CD14-positive monocyte (primary cell): Measurements from ENCODE around the gene TSG101. TPM values are rescaled to one million over a fixed set of nuclear protein-coding genes. Genes with fewer than 3 reads are reported as not detected.

Experiments
- DNase-seq, 3 donors: peaks; one replicate each; pipeline ENCODE4 v3.0.0-alpha.2; 2011 to 2022
- H2AFZ ChIP-seq: 2 replicates; pipeline ENCODE4 v1.6.0; 2012; ENCODE audit warnings: mild to moderate bottlenecking, low read depth, low read length, inconsistent platforms; ENCODE audit not compliant: insufficient read depth, poor library complexity, severe bottlenecking
- H3K27ac ChIP-seq, 2 donors: 1 replicate in 1 of 2; 2 replicates in 1 of 2; pipeline ENCODE4 v1.5.1; 2012 to 2013; ENCODE audit warnings: low read length in 2 of 2, control low read depth in 1 of 2, inconsistent platforms in 1 of 2, low read depth in 1 of 2, mild to moderate bottlenecking in 1 of 2
- H3K27me3 ChIP-seq, 2 donors: one replicate each; pipeline versions ENCODE4 v1.6.0 to v1.6.1; 2011 to 2013; ENCODE audit warnings: low read length in 2 of 2; ENCODE audit not compliant: control insufficient read depth in 2 of 2, insufficient read depth in 2 of 2
- H3K36me3 ChIP-seq, 2 donors: replicated peaks in 1 of 2; 1 replicate in 1 of 2; 2 replicates in 1 of 2; pipeline versions ENCODE4 v1.5.1 to v1.6.1; 2012 to 2013; ENCODE audit warnings: low read length in 2 of 2, control low read depth in 1 of 2, inconsistent platforms in 1 of 2, mild to moderate bottlenecking in 1 of 2; ENCODE audit not compliant: insufficient read depth in 2 of 2, control insufficient read depth in 1 of 2
- H3K4me1 ChIP-seq, 2 donors: 1 replicate in 1 of 2; 2 replicates in 1 of 2; pipeline versions ENCODE4 v1.5.1 to v1.6.1; 2012 to 2013; ENCODE audit warnings: low read length in 2 of 2, control low read depth in 1 of 2, inconsistent platforms in 1 of 2, mild to moderate bottlenecking in 1 of 2, moderate library complexity in 1 of 2; ENCODE audit not compliant: insufficient read depth in 2 of 2, control insufficient read depth in 1 of 2
- H3K4me2 ChIP-seq: replicated peaks from 2 replicates; pipeline ENCODE3; 2012; ENCODE audit warnings: low read length, moderate library complexity, mild to moderate bottlenecking; ENCODE audit not compliant: poor library complexity, severe bottlenecking; ENCODE audit errors: extremely low read depth
- H3K4me3 ChIP-seq, 3 experiments: fragments of 200-600 bp in 1 of 3; sonication (generic) in 1 of 3; replicated peaks in 1 of 3; 1 replicate in 2 of 3; 2 replicates in 1 of 3; pipeline ENCODE4 v1.5.1; 2011 to 2013; ENCODE audit warnings: low read length in 3 of 3, mild to moderate bottlenecking in 3 of 3, control low read depth in 2 of 3, low read depth in 2 of 3, inconsistent platforms in 1 of 3, moderate library complexity in 1 of 3
- H3K79me2 ChIP-seq: 2 replicates; pipeline ENCODE4 v1.6.0; 2012; ENCODE audit warnings: mild to moderate bottlenecking, control low read depth, inconsistent platforms, low read length, moderate library complexity; ENCODE audit not compliant: insufficient read depth
- H3K9ac ChIP-seq: 2 replicates; pipeline ENCODE4 v1.6.0; 2017; ENCODE audit warnings: low read length, mild to moderate bottlenecking; ENCODE audit not compliant: insufficient read depth, poor library complexity, severe bottlenecking
- H3K9me3 ChIP-seq, 2 donors: replicated peaks in 1 of 2; 1 replicate in 1 of 2; 2 replicates in 1 of 2; pipeline versions ENCODE4 v1.5.1 to v1.6.1; 2012 to 2013; ENCODE audit warnings: low read length in 2 of 2, control low read depth in 1 of 2; ENCODE audit not compliant: control insufficient read depth in 1 of 2, insufficient read depth in 1 of 2
- H4K20me1 ChIP-seq: 2 replicates; pipeline ENCODE4 v1.6.0; 2012; ENCODE audit warnings: mild to moderate bottlenecking, low read length, control low read depth, moderate library complexity; ENCODE audit not compliant: insufficient read depth
- H3K27ac Mint-ChIP-seq, 7 donors: one replicate each; pipeline ENCODE4 v1.8.0; 2020; ENCODE audit warnings: mild to moderate bottlenecking in 7 of 7, mixed read lengths in 7 of 7, moderate library complexity in 6 of 7, inconsistent platforms in 2 of 7
- H3K27me3 Mint-ChIP-seq, 3 donors: one replicate each; pipeline ENCODE4 v1.8.0; 2021 to 2022; ENCODE audit warnings: low read depth in 3 of 3, mild to moderate bottlenecking in 3 of 3, mixed read lengths in 3 of 3, moderate library complexity in 3 of 3, inconsistent platforms in 1 of 3
- H3K36me3 Mint-ChIP-seq, 2 donors: one replicate each; pipeline ENCODE4 v1.8.0; 2020; ENCODE audit warnings: mixed read lengths in 2 of 2, inconsistent platforms in 1 of 2, mild to moderate bottlenecking in 1 of 2
- H3K4me1 Mint-ChIP-seq: one replicate; pipeline ENCODE4 v1.8.0; 2020; ENCODE audit warnings: mild to moderate bottlenecking, mixed read lengths
- H3K4me3 Mint-ChIP-seq, 2 donors: one replicate each; pipeline ENCODE4 v1.8.0; 2020; ENCODE audit warnings: mild to moderate bottlenecking in 2 of 2, mixed read lengths in 2 of 2, moderate library complexity in 1 of 2
- H3K9me3 Mint-ChIP-seq, 7 donors: one replicate each; pipeline ENCODE4 v1.8.0; 2020 to 2022; ENCODE audit warnings: mixed read lengths in 7 of 7, mild to moderate bottlenecking in 6 of 7, moderate library complexity in 6 of 7, inconsistent platforms in 2 of 7
- whole genome bisulfite sequencing: methylation state at CpG from one replicate; pipeline ENCODE4 v1.1.5; 2013; ENCODE audit warnings: missing lambda C conversion rate; ENCODE audit not compliant: insufficient coverage; 5-methylcytosine and 5-hydroxymethylcytosine counted together
- intact Hi-C, 2 donors: fragments of 100-400 bp; cut with micrococcal nuclease; formaldehyde crosslinking; loops; one replicate each; pipeline versions ENCODE4 v1.15.0 to v1.15.1; 2023
- polyA plus RNA-seq, 3 donors: library from polyadenylated mRNA; depleted of rRNA in 1 of 3; unstranded in 2 of 3; stranded (reverse) in 1 of 3; fragments of 300-500 nt in 2 of 3; fragments of >200 nt in 1 of 3; fragmentation: Illumina TruSeq in 2 of 3; gene quantifications; 1 replicate in 2 of 3; 2 replicates in 1 of 3; pipeline ENCODE4 v1.2.3, GENCODE V29; 2012 to 2021
- TF ChIP-seq, protein P1 (sequence below): fragments of 200-600 bp; IDR thresholded peaks from one replicate; pipeline ENCODE4 v1.8.0; 2022; ENCODE audit warnings: antibody characterized with exemption, mild to moderate bottlenecking

The TSG101 gene
- polyA plus RNA-seq, 3 donors, result 76.7 to 116 (median 112) TPM

DNA sequence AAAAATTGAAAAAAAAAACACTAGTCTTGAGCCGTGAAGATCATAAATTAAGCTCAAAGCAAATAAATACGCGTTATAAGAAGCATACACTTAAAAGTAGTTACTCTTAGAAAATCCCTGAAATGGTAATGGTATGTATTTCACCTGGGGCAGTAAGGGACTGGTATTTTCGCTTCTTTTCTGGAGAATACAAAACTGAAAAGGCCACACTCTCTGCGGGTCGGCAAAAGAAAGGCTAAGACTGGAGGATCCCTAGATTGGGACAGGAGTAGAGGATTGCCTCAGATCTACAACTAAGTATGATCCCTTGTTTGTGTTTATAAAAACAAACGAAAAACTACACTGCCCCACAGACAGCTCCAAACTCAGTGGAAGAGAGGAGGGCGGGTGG is 617 bp downstream of the TSG101 start:
- 0% methylated on average over 1 of the region's 8 CpGs for WGBS
- intact Hi-C loops, result loop anchor here (5.0 to 10.0 kb wide), 4 partner anchors 106 to 204 kb away; partner anchors contain the start of genes SPTY2D1 (in 2 of the 2), GTF2H1 (in 1 of the 2), HPS5 (in 1 of the 2) and LDHA (in 1 of the 2)
- peaks cover 14 to 19% of the 10 kb centered on the region in 2 donors for H3K4me1 ChIP-seq
- peak overlapping the region; percentile 68 to 95 (median 89) for H3K4me3 ChIP-seq
- Mint-ChIP-seq H3K4me3 (peak overlapping the region; percentile 94 to 99), H3K4me1 (peaks cover 18% of the 10 kb centered on the region), H3K9me3 (peaks cover 0 to 4% (median 0%) of the 10 kb centered on the region in 7 donors), H3K27me3 (no peaks in the 10 kb centered on the region), H3K27ac (peak overlapping the region; percentile 100), H3K36me3 (peaks cover 22 to 42% of the 10 kb centered on the region in 2 donors)
- H3K27me3 ChIP-seq, result no peaks in the 10 kb centered on the region
- H3K4me2 ChIP-seq, result peak overlapping the region; percentile 75
- peak overlapping the region; percentile 99 to 100 for H3K27ac ChIP-seq
- peaks cover 54% of the 10 kb centered on the region for H3K79me2 ChIP-seq
- TF ChIP-seq, protein P1, sequence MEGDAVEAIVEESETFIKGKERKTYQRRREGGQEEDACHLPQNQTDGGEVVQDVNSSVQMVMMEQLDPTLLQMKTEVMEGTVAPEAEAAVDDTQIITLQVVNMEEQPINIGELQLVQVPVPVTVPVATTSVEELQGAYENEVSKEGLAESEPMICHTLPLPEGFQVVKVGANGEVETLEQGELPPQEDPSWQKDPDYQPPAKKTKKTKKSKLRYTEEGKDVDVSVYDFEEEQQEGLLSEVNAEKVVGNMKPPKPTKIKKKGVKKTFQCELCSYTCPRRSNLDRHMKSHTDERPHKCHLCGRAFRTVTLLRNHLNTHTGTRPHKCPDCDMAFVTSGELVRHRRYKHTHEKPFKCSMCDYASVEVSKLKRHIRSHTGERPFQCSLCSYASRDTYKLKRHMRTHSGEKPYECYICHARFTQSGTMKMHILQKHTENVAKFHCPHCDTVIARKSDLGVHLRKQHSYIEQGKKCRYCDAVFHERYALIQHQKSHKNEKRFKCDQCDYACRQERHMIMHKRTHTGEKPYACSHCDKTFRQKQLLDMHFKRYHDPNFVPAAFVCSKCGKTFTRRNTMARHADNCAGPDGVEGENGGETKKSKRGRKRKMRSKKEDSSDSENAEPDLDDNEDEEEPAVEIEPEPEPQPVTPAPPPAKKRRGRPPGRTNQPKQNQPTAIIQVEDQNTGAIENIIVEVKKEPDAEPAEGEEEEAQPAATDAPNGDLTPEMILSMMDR, result no peak
- DNase-seq, result no peak
- H3K9me3 ChIP-seq, result no peaks in the 10 kb centered on the region
- H2AFZ ChIP-seq, result peak overlapping the region; percentile 76
- H3K9ac ChIP-seq, result peak overlapping the region; percentile 97
- peaks cover 10% of the 10 kb centered on the region for H4K20me1 ChIP-seq
- peaks cover 2 to 22% of the 10 kb centered on the region in 2 donors for H3K36me3 ChIP-seq

DNA sequence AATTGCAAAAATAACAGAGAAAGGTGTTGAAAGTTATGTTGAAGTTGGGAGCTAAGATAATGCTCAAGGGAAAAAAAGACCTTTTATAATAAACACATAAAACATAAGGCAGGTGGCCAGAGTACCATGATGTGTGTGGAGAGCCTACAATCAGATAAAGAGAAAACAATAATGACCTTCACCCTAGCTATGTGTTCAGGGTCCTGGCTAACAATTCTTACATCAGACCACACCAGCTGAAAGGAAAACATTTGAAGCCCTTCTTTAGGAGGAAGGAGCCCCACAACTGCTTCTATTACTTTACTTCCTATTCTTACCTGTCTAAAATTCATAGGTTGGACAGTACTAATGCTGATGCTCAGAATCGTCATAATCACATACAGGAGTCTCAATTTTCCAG is 2.5 kb downstream of the TSG101 start:
- peaks cover 18 to 34% of the 10 kb centered on the region in 2 donors for H3K36me3 Mint-ChIP-seq
- Histone ChIP-seq H3K9me3 (no peaks in the 10 kb centered on the region), H3K79me2 (peaks cover 64% of the 10 kb centered on the region), H3K4me2 (no peak overlapping the region), H3K27ac (no peak overlapping the region), H3K9ac (no peak overlapping the region), H4K20me1 (peaks cover 26% of the 10 kb centered on the region), H3K27me3 (no peaks in the 10 kb centered on the region), H3K4me1 (peaks cover 14 to 19% of the 10 kb centered on the region in 2 donors), H3K4me3 (no peak overlapping the region), H2AFZ (no peak overlapping the region), H3K36me3 (peaks cover 0 to 16% of the 10 kb centered on the region in 2 donors)
- intact Hi-C loops, result loop anchor here (5.0 to 10.0 kb wide), 4 partner anchors 129 to 202 kb away; partner anchors contain the start of genes LDHA (in 2 of the 2), GTF2H1 (in 1 of the 2), HPS5 (in 1 of the 2) and TMEM86A (in 1 of the 2)
- no peak for DNase-seq
- H3K27me3 Mint-ChIP-seq, result no peaks in the 10 kb centered on the region
- H3K4me1 Mint-ChIP-seq, result peaks cover 20% of the 10 kb centered on the region
- peak overlapping the region in 2 of 7 donors; percentile 16 to 40 for H3K27ac Mint-ChIP-seq
- TF ChIP-seq, protein P1, result no peak
- H3K4me3 Mint-ChIP-seq, result no peak overlapping the region
- H3K9me3 Mint-ChIP-seq, result peaks cover 0 to 4% (median 0%) of the 10 kb centered on the region in 7 donors
- WGBS, result no CpG with 5 or more reads among the region's 1 CpG
